ENCODE data around the gene ACOT12. TPM values are rescaled to one million over a fixed set of nuclear protein-coding genes. Genes with fewer than 3 reads are reported as not detected.

The ACOT12 gene
- polyA plus RNA-seq, 4 donors, result 0.40 to 0.78 (median 0.64) TPM

DNA sequence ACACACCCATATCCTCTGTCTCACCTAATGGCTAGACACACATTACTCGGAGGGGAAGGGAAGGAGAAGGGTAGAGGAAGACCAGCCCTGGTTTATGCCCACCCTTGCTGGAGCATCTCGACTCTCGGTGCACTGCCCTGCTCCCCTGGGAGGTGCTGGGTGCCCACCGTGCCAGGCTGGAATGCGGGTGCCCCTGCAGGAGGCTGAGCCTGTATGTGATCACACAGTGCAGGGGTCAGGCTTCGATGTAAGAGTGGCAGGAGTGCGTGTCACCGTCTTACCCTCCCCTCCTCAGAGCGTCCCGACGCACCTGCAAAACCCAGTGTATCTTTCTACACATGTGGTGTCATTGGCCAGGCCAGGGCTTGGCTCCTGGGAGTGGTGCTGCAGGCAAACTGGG, 7.3 kb upstream of the ACOT12 start:
- DNase-seq (ENCODE audit: low read depth in 4 of 4, low spot score in 3 of 4), result no peak

DNA sequence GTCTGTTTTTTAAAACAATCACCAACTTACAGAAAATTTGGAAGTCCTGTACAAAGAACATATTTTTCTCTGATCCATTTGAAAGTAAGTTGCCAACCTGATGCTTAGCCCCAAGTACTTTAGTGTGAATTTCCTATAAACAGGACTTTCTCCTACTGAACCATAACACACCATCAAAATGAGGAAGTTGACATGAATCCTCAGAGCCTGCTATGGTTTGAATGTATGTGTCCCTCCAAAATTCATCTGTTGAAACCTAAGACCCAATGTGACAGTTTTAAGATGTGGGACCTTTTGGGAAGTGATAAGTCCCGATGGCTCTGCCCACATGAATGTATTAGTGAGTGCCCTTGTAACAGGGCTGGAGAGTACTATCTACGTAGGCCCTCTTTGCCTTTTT, 6.4 kb upstream of the ACOT12 start:
- DNase-seq (ENCODE audit: low read depth in 4 of 4, low spot score in 3 of 4), result no peak

GRCh38 chr5:81398741-81399140, 4.8 kb upstream of the ACOT12 start:
- no peak for DNase-seq (ENCODE audit: low read depth in 4 of 4, low spot score in 3 of 4)

GRCh38 chr5:81397176-81397575, 3.2 kb upstream of the ACOT12 start:
- DNase-seq (ENCODE audit: low read depth in 4 of 4, low spot score in 3 of 4), result no peak

GRCh38 chr5:81395262-81395661, 1.3 kb upstream of the ACOT12 start:
- no peak for DNase-seq (ENCODE audit: low read depth in 4 of 4, low spot score in 3 of 4)

GRCh38 chr5:81393430-81393782, 528 bp downstream of the ACOT12 start:
- DNase-seq (ENCODE audit: low read depth in 4 of 4, low spot score in 3 of 4), result no peak

DNA sequence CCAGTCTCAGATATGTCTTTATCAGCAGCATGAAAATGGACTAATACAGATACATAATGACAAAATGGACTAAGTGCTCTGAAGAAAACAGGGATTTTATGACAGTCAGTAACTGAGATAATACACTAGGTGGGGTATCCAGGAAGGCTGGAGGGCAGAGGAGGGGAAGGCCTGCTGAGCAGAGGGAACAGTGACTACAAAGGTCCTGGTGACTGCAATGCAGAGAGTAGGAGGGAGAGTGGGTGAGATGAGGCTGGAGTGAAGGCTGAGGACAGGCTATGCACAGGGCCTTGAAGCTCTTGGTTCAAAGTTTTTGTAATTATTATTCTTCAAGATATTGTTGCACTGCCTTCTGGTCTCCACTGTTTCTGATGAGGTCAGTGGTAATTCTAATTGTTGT, 4.9 kb downstream of the ACOT12 start:
- DNase-seq (ENCODE audit: low read depth in 4 of 4, low spot score in 3 of 4), result no peak

GRCh38 chr5:81388169-81388568, 5.8 kb downstream of the ACOT12 start:
- no peak for DNase-seq (ENCODE audit: low read depth in 4 of 4, low spot score in 3 of 4)

GRCh38 chr5:81383867-81384266, 10.1 kb downstream of the ACOT12 start:
- DNase-seq (ENCODE audit: low read depth in 4 of 4, low spot score in 3 of 4), result no peak

DNA sequence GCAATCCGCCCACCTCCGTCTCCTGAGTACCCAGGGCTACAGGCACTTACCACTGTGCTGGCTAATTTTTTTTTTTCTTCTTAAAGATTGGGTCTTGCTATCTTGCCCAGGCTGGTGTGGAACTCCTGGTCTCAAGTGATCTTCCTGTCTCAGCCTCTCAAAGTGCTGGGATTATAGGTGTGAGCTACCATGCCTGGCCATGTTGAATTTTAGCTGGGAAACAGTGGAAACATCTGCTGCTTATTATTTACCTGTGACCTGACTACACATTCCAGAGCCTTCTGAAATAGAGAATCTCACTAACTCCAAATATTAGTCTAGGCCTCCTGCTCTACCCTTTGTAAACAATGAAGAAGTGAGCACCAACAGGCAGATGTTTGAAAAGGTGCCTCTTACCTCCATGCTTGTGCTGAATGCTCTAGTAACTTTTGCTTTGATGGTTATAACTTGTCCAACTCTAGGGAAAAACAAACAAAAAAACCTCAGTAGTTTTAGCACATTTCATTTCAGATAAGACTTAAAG, 22.5 kb downstream of the ACOT12 start:
- DNase-seq (ENCODE audit: low read depth in 4 of 4, low spot score in 3 of 4), result no peak

- no peak for DNase-seq (ENCODE audit: low read depth in 4 of 4, low spot score in 3 of 4)
Measured at GRCh38 chr5:81370912-81371311, 23.0 kb downstream of the ACOT12 start.

GRCh38 chr5:81365541-81365940, 28.4 kb downstream of the ACOT12 start:
- no peak for DNase-seq (ENCODE audit: low read depth in 4 of 4, low spot score in 3 of 4)

DNA sequence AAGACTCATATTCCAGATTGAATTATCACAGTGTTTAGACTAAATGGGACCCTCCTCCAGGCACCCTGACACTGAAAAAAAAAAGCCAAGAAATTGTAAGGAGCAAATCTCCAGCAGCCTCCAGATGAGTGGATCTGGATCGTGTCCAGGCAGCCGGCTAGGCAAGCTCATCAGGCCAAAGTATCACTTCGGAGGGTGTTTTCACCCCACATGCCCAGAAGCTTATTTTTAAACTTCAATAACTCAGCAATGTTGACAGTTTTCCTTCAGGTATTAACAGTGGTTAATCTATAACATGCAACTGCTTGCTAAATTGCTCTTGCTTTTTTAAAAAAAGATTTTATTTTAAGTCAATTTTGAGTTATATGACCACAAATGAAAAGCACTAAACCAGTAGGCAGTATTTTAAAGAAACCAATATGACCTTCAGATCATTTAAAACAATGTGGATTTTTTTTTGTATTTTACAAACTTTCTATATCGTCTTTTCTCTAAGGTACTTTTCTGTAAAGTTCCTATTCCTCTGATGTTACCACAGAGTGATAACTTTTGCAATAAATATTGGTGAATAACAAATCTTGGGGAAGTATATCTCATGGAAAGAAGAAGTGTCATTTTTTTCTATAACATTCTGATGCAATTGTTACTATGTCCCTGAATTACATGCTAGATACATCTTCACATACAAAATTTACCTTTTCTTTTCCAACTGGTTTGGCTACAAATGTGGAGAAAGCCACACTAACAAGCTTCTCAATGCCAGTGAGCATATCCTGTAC, 30.7 kb downstream of the ACOT12 start:
- DNase-seq (ENCODE audit: low read depth in 4 of 4, low spot score in 3 of 4), result no peak

- DNase-seq (ENCODE audit: low read depth in 4 of 4, low spot score in 3 of 4), result no peak
Measured at GRCh38 chr5:81361600-81361999, 32.3 kb downstream of the ACOT12 start.

DNA sequence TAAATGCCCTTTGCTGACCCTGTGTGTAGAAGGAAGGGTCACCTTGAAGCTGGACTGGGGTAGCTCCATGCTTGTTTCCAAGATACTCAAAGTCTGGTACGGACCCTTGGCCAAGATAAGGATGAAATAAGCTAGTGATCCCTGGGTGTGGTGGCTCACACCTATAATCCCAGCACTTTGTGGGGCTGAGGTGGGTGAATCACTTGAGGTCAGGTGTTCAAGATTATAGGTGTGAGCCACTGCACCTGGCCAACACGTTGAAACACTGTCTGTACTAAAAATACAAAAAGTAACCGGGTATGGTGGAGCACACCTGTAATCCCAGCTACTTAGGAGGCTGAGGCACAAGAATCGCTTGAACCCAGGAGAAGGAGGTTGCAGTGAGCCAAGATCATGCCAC, 33.3 kb downstream of the ACOT12 start:
- DNase-seq (ENCODE audit: low read depth in 4 of 4, low spot score in 3 of 4), result no peak

DNA sequence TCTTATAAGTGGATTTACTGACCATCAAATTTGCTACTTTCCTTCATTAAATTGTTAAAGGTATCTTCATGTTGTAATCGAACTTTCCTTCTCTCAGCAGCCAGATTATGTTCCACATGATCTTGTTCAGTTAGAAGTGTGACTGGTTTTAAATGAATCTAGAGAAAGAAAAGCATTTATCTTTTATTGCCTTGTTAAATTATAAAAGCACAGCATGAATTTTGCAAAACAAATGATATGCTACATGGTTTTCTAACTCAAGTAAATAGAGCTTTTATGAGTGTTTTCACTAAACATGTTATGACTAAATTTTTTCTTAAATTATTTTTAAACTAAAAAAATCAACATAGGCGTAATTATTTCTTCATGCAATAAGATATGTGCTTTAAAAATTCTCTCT, 34.1 kb downstream of the ACOT12 start:
- DNase-seq (ENCODE audit: low read depth in 4 of 4, low spot score in 3 of 4), result no peak

GRCh38 chr5:81359108-81359507, 34.8 kb downstream of the ACOT12 start:
- DNase-seq (ENCODE audit: low read depth in 4 of 4, low spot score in 3 of 4), result no peak

DNA sequence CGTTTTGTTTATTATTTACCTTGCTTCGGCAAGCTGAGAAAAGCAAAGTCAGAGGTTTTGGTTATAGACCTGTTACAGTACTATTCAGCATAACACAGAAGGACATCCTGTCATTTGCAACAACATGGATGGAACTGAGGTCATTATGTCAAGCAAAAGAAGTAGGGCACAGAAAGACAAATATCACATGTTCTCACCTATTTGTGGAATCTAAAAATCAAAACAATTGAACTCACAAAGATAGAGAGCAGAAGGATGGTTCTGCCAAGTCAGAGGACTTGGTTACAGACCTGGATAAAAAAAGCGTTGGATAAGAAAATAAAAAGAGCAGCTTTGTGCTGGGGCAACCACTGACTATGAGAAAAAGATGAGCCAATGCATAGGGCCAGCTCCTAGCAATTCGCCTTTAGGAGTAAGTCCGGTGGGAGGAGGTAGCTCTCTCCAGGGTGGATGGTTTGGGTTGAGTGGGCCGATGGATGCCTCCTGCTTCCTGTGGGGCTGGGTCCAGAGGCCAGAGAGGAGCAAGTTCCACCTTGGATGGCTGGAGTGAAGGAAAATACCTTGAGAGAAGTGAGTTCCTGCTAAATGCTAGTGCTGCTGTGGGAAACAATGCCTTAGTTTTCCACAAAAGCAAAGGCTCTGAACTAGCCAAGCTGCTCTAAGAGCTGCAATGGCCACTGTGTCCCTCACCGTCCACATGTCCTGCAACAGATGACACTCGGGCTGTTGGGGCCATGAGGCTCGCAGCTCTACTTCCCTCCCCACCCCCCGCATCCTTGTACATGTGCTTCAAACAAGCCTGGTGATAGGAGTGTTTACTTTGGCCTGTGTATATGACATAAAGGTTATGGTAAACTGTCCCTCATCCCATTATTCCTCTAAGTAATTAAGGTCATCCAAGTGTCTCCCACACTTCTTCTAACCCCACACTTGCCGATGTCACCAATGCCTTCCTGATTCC, 38.4 kb downstream of the ACOT12 start:
- DNase-seq (ENCODE audit: low read depth in 4 of 4, low spot score in 3 of 4), result no peak

- DNase-seq (ENCODE audit: low read depth in 4 of 4, low spot score in 3 of 4), result no peak
Measured at GRCh38 chr5:81354093-81354492, 39.8 kb downstream of the ACOT12 start.

DNA sequence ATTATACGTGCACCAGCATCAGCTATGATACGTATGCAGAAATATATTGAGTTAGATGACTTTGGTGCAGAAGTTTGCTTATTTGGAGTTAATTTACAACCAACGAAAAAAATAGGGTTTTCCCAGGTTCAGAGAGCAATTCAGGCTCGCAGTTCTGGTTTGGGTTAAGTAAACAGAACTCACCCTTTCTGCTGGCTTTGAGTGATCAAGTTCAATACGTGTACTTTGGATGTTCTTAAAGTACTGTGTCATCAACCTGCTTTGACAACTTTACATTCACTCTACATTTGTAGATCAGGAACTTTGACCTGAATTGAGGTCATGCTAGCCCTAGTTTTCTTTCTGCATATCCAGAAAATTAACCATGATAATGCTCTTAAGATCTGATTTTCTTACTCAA, 40.7 kb downstream of the ACOT12 start:
- DNase-seq (ENCODE audit: low read depth in 4 of 4, low spot score in 3 of 4), result no peak

- DNase-seq (ENCODE audit: low read depth in 4 of 4, low spot score in 3 of 4), result no peak
Measured at GRCh38 chr5:81350507-81350906, 43.4 kb downstream of the ACOT12 start.

GRCh38 chr5:81349161-81349560, 44.8 kb downstream of the ACOT12 start:
- no peak for DNase-seq (ENCODE audit: low read depth in 4 of 4, low spot score in 3 of 4)

Measured in left renal pelvis (tissue), 4 donors.